ENCODE data around the gene SEMA4B.
A peak's percentile ranks its signal among the peaks of the same experiment; 100 is the strongest.
"Not testable (repeated sequence)": the region's sequence is repeated elsewhere in the genome, so short reads cannot be mapped to it uniquely, and the experiment has no call there.

SEMA4B gene

GRCh38 chr15:90228960-90229359 lies 27.8 kb downstream of the SEMA4B start:
- no peak for DNase-seq

GRCh38 chr15:90230071-90230494 lies 29.0 kb downstream of the SEMA4B start:
- DNase-seq: no peak

GRCh38 chr15:90230610-90231009 lies 29.5 kb downstream of the SEMA4B start:
- no peak for DNase-seq

- DNase-seq: no peak
Observed at GRCh38 chr15:90231028-90232017, 30.2 kb downstream of the SEMA4B start.

GRCh38 chr15:90232196-90232595 lies 31.1 kb downstream of the SEMA4B start:
- no peak for DNase-seq

GRCh38 chr15:90232941-90233386 lies 31.8 kb downstream of the SEMA4B start:
- DNase-seq: no peak

- peak; percentile 77 for DNase-seq
Observed at GRCh38 chr15:90233387-90234095, 32.4 kb downstream of the SEMA4B start, which contains the start of gene CIB1. Gene CIB1, minus strand, starts transcription at chr15:90233941. Its CDS starts 56 bp downstream, at chr15:90233885.

GRCh38 chr15:90234096-90234988 lies 33.2 kb downstream of the SEMA4B start, which contains the start of gene GDPGP1:
Gene GDPGP1, plus strand, starts transcription at chr15:90234209. Its CDS starts 6,700 bp downstream, at chr15:90240909.
- DNase-seq: no peak

GRCh38 chr15:90239371-90239770 lies 38.2 kb downstream of the SEMA4B start:
- no peak for DNase-seq

- no peak for DNase-seq
Observed at GRCh38 chr15:90240856-90241255, 39.7 kb downstream of the SEMA4B start.

GRCh38 chr15:90241343-90242192 lies 40.4 kb downstream of the SEMA4B start:
- no peak for DNase-seq

GRCh38 chr15:90243943-90244639 lies 43.0 kb downstream of the SEMA4B start:
- DNase-seq: no peak

- DNase-seq: no peak
Observed at GRCh38 chr15:90248789-90249202, 47.7 kb downstream of the SEMA4B start.

- peak; percentile 54 for DNase-seq
Observed at GRCh38 chr15:90249203-90249863, 48.2 kb downstream of the SEMA4B start, which contains the start of gene TTLL13. Gene TTLL13, plus strand, starts transcription at chr15:90249556. Its CDS starts 1,075 bp downstream, at chr15:90250631.

GRCh38 chr15:90257776-90258175 lies 56.6 kb downstream of the SEMA4B start:
- no peak for DNase-seq

GRCh38 chr15:90259524-90259923 lies 58.4 kb downstream of the SEMA4B start:
- no peak for DNase-seq

- DNase-seq: not testable (repeated sequence)
Observed at GRCh38 chr15:90260731-90261130, 59.6 kb downstream of the SEMA4B start.

GRCh38 chr15:90261811-90262210 lies 60.7 kb downstream of the SEMA4B start:
- no peak for DNase-seq

- DNase-seq: no peak
Observed at GRCh38 chr15:90262426-90262825, 61.3 kb downstream of the SEMA4B start.

- no peak for DNase-seq
Observed at GRCh38 chr15:90264671-90265070, 63.5 kb downstream of the SEMA4B start.
